NCI-H460 (cell line): ENCODE data around the gene HIC1. TPM values are rescaled to one million over a fixed set of nuclear protein-coding genes. Genes with fewer than 3 reads are reported as not detected.
A peak's percentile ranks its signal among the peaks of the same experiment; 100 is the strongest.

ENCODE experiments used
- DNase-seq: peaks from one replicate; pipeline ENCODE4 v3.0.0-alpha.2; 2016; ENCODE audit warnings: low read depth; ENCODE audit errors: extremely low read depth
- total RNA-seq: library from RNA; depleted of rRNA; stranded (reverse); fragments of >200 nt; shearing (Covaris generic); gene quantifications from 2 replicates; pipeline ENCODE4 v1.2.3, GENCODE V29; 2014

HIC1 gene
- total RNA-seq, 1 experiment from 2014 or later: 0.12 TPM

DNA sequence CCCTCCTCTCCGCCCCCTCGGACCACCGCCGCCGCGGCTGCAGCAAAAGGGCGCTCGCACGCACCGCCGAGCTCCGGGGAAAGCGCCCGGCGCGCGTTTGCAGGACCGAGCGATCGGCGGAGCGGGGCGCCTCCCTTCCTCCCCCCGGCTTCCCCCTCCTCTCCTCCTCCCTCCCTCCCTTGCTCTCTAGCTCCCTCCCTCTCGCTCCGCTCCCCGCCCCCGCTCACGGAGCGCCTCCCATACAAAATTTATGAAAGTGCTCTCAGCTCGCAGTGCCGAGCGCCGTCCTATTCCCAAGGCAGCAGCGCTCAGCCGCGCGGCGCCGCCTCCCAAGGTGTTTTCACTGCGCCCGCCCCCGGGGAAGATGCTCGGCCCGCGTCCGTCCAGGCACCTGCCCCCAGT, 29.7 kb upstream of the HIC1 start, which contains the start of gene RTN4RL1:
TSS of gene RTN4RL1 (minus strand) at position 115 of the 402 bp plus-strand sequence. CDS start 469 bp downstream, outside the sequence.
- peak; percentile 41 for DNase-seq

DNA sequence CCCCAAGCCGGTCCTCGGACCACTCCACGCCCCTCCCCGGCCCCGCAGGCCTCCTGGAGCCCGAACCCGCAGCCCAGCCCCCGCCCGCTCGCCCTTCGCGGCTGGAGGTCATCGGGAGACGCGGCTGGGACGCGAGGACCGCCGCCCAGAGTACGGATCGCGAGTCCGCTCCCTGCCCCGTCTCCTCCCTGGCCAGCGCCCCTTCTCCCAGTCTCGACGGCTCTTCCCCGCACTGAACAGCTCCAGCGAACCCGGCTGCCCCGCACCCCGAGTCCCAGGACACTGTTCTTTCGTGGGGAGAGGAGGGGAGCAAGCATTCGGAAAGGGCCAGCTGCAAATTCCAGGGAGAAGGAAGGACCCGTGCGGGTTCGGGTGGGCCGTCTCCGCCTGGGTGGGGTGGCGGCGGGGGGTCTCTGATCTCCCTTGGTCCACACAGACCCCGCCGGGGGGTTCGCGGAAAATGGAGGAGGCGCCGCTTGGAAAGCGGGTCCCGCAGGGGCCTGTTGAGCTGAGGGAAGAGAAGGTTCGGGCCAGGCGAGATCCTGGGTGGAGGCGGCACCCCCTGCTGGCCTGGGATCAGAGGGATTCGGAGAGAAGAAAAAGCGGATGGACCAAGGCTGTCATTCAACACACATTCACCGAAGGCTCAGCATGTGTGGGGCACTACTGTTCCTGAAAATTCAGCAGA, 29.1 kb upstream of the HIC1 start:
- DNase-seq: peak; percentile 61

DNA sequence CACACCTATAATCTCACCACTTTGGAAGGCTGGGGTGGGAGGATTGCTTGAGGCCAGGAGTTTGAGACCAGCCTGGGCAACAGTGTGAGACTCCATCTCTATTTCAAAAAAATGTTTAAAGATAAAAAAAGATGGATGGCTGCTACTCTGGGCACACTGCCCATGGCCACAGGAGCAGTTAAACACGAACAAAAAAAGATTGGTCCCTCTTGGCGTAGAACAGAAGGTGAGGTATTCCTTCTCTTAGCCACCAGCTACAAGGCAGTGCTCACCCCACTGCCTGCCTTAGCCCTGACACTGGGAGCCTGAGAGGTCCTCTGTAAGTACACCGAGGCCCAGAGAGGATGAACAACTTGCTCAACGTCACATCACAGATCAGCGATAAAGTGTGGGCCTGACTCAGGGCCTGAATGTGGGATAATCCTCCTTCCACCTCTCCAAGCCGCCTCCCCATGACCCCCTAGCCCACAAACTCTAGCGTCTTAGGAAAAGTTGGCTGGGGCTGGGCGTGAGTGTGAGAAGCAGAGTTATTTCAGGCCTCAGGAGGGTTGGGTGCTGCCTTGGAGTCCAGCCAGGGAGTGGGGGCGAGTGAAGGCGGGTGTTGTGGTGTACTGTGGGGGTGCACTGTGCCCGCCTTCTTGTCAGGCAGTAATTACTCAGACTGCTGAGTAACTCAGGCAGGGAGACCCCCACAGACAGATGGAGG, 27.2 kb upstream of the HIC1 start:
- no peak for DNase-seq

DNA sequence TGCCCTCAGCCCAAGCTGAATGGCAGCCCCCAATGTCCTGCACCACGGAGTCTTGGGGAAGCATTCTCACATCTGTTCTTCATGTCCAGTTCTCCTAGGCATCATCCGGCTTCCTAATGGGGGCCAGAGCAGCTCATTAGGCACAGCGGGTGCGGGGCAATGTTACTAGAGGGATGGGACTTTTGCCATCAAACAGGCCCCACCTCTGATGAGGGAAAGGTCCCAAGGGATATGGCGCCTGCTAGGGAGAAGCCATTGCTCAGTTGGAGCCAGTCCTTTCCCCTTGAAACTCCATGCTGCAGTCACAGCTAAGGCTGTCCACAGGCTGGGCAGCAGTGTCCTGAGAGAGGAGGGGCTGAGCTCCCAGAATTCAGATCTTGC, 26.7 kb upstream of the HIC1 start:
- DNase-seq: no peak

DNA sequence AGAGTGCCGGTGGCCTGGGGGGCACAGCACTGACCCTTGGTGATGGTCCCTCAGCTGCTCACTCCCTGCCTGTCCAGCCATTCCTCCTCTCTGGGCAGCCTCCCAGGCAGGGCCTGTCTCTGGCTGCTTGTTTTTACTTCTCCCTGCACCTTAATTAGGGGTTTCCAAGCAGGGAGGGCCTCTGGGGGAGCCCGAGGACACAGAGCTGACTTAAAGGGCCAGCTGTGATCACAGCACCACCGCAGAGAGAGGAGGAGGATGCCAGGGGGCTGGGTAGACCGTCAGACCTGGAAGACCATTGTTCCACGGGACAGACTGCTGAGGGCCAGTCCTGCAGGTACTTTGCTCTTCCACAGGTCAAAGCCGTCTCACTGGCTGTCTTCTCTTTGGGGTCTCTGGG, 26.2 kb upstream of the HIC1 start:
- DNase-seq: no peak

DNA sequence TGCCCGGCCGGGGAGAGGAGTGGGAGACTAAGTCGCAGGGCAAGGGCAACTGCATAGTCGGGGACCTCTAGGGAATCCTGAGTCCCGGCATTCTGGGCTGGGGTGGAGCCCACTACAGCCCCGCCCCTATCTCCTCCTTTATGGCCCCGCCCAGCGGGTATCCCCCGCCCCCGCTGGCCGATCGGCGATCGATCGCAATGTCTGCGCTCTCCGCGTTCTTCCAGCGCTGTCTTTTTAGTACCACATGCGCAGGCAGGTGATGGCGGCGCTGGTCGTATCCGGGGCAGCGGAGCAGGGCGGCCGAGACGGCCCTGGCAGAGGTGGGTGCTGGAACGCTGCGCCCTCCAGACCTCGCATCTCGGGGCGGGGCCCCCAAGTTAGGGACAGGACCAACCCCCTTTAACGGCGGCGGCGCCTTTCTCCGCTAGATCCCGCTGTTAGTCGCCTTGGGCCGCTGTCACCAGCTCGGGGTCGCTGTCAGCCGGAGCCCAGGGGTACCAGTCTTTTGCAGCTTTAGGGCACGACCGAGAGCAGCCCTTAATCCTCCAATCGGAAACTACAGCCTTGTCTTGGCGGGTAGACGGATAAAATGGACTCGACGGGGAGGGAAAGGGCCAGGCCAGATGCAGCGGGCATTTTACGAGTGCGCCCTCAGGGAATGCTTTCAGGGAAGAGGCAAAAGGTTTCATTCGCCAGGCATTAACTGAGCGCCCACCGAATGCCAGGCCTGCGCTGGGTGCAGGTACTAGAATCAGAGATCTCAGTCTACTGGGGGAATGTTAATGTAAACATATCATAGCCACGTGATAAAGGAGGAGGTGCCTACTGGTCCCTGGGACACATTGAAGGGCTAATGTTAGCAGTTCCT, 24.8 kb upstream of the HIC1 start, which contains the start of gene DPH1:
TSS of gene DPH1 (plus strand) at position 243 of the 868 bp plus-strand sequence. CDS start at position 260, 17 bp downstream.
- peak; percentile 85 for DNase-seq

DNA sequence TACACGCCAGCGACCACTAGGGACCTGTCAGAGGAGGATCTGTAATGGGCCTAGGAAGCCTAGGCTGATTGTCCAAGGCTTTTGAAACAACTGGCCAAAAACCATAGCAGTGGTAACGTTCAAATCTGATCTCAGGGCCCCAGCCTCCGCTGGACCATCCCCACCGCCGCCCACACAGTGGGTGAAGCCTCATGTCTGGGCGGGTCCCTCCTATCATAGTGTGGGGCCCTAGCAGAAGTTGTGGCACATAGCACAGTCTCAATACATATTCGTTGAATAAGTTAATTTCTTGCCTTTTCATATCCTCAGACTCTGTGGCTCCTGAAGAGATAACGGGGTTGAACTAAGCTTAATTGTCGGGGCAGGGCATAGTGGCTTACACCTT, 24.1 kb upstream of the HIC1 start:
- DNase-seq: no peak

DNA sequence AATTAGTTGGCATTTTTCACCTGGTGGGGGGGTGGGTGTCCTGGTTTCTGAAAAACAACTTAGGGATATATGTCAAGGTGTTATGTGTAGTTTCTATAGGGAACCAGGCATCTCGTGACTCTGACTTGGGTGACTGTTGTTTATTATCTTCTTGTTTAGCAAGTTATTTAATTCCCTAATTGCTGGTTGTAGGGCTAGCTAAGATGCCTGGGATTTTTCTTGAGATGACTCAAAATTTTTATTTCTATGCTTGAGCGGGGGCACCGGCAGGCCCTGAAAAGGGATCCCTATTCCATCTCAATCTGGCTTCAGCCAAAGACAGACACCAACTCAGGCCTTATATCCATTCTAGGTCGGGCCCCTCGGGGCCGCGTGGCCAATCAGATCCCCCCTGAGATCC, 21.8 kb upstream of the HIC1 start:
- DNase-seq: no peak

DNA sequence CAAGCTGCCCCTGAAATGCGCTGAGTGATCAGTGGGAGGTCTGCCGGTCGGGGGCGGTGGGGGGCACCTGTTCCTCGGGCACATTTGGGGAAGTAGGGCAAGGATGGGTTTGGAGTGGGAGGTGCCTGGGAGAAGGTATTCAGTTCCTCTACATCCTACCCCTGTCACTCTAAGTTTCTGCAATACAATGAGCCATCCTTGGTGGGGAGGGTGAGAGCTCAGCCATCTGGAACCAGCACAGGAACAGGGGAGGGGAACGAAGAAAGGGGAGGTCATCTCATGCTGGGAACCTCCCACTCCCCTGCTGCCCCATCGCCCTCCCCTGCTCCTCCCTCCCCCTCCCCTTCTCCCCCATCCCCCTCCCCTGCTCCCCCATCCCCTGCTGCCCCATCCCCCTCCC, 20.7 kb upstream of the HIC1 start:
- no peak for DNase-seq

DNA sequence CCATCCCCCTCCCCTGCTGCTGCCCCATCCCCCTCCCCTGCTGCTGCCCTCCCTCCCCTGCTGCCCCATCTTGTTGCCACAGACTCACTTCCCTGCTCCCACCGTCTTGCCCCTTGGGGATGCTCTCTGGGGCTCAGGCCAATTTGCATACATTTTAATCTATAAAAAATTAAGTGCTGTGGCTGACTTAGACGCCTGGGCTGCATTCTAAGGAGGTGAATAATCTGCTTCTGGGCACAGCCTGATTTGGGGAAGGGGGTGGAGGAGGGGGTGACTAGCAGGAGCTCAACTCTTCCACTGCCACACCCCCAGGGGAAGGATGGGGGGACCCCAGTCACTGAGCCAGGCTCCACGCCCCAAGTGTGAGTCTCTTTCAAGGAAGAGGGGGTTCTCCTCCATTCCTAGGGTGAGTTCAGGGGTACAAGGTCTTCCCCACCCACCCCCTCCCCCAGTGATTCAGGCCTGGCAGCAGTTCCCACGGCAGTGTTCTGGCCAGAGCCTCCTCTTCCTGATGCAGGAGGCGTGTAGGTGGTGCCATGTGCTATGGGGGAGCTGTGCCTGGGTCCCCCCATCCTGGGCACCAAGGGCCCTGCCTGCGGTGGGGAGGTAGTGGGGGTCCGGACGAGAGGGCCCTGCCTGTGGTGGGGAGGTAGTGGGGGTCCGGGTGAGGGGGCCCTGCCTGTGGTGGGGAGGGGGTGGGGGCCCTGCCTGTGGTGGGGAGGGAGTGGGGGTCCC, 19.9 kb upstream of the HIC1 start:
- no peak for DNase-seq

DNA sequence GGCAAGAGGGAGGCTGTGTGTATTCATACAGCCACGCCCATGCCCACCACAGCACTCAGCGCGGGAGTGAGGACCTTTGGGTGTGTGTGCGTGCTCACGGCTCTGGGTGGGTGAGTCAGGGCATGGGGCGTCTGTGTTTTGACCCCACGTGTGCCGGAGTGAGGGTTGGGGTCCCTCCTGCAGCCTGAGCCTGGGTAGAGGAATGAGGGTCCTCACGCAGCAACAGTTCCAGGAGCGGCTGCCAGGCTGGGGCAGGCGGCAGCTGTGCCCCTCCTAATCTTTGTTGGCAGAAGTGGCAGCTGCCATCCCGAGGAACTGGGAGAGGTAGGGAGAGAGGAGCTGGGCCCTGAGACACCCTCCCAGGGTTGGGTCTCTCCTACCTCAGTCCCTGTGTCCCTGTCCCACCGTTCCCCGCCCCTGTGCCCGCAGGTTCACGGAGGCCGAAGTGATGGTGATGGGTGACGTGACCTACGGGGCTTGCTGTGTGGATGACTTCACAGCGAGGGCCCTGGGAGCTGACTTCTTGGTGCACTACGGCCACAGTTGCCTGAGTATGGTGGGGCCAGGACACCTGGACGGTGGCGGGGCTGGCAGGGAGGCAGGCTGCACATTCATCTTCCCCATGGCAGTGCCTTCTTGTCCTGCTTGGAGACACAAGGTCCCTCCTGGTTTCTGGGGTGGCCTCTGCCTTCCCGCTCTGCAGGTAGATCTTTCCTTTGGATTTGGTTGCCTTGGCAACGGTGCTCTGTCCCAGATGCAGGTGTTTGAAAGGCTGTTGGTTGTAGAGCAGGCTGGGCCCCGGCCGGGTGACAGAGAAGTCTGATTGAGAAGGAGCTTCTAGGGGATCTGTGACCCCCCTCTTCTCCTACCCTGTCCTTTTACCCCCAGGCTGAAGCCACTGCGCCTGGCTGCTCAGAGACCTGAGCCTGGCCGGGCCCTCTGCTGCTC, 19.1 kb upstream of the HIC1 start:
- DNase-seq: no peak

DNA sequence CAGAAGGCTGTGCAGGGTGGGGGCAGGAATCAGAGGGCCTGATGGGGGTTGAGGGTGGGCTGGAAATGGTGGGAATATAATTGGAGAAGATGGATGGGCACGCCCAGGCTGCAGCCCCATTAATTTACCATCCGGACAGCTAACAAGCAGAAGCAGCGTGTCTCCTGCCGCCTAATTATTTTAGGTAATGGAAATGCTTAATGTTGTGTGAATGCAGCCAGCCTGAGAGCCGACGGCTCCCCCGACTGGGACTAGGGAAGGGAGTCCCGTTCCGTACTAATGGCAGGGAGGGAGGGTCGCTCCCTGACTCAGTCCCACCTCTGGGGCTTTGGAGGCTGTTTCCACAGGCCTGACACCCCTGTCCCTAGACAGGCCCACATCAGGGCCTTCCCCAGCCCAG, 17.7 kb upstream of the HIC1 start:
- no peak for DNase-seq

DNA sequence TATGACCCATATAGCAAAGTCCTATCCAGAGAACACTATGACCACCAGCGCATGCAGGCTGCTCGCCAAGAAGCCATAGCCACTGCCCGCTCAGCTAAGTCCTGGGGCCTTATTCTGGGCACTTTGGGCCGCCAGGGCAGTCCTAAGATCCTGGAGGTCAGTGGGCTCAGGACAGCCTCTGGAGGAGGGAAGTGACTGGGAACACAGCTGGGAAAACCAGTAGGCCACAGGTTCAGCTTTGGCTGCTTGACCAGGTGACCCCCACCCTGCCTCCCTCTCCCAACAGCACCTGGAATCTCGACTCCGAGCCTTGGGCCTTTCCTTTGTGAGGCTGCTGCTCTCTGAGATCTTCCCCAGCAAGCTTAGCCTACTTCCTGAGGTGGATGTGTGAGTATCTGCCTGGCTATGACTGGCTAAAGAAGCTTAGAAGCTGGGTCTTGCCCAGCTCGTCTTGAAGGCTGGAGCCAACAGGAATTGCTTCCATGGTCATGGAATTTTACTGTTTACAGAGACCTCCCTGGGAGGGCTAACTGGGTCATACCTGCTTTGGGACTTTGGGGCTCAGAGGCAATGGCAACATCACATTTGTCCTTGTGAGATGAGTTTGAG, 14.6 kb upstream of the HIC1 start:
- no peak for DNase-seq

DNA sequence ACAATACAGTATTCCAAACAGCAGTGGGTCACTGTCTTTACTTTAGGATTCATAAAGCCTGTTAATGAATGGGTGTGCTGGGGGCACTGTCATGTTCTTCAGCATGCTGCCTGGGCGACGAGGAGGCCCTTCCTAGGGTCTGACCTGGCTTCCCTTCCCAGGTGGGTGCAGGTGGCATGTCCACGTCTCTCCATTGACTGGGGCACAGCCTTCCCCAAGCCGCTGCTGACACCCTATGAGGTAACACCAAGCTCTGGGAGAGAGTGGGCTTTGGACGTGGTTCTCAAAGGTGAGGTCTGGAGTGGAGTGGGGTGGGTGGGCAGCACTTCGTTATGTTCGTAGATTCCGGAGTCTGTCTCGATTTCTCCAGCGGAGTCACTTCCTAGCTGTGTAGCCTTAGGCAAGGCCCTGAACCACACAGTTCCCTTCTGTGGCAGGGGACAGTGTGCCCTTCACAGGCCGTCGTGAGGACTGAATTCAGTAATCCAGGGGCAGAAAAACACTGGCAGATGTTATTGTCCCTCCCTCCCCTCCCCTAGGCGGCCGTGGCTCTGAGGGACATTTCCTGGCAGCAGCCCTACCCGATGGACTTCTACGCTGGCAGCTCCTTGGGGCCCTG, 13.9 kb upstream of the HIC1 start:
- no peak for DNase-seq

DNA sequence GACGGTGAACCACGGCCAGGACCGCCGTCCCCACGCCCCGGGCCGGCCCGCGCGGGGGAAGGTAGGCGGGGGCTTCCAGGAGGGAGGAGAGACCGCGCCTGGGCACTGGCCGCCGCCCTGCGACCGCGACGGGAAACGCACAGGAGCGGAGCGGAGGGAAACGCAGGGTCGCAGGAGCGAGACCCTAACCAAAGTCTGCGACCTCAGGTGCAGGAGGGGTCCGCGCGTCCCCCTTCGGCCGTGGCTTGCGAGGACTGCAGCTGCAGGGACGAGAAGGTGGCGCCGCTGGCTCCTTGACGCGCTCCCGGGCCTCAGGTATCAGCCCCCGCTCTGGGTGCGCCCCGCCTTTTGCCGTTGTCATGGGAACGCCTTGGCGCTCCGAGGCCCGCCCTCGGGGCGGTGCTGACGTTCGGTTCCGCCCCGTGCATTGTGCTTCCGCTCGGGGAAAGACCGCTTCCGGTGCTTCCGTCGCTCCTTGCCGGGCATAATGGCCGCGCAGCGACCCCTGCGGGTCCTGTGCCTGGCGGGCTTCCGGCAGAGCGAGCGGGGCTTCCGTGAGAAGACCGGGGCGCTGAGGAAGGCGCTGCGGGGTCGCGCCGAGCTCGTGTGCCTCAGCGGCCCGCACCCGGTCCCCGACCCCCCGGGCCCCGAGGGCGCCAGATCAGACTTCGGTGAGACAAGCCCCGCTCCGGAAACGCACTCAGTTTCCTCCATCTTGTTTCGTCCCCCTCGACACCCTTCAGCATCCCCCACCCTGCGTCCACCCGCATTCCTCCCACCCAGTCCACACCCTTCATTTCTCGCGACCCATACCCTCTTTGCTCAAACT, 13.1 kb upstream of the HIC1 start, which contains the start of gene OVCA2:
TSS of gene OVCA2 (plus strand) at position 462 of the 829 bp plus-strand sequence. CDS start at position 488, 26 bp downstream.
- DNase-seq: peak; percentile 94

DNA sequence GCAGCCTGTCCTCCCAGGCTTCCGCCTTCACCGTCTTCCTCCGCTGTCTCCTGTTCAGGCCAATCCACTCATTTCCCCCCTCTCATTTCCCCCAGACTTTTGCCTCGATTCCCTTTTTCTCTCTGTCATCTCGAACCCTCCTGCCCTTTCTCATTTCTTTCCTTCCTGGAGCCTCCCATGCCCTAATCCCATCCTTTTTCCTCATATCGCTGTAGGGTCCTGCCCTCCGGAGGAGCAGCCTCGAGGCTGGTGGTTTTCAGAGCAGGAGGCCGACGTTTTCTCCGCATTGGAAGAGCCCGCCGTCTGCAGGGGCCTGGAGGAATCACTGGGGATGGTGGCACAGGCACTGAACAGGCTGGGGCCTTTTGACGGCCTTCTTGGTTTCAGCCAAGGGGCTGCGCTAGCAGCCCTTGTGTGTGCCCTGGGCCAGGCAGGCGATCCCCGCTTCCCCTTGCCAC, 12.5 kb upstream of the HIC1 start:
- no peak for DNase-seq

DNA sequence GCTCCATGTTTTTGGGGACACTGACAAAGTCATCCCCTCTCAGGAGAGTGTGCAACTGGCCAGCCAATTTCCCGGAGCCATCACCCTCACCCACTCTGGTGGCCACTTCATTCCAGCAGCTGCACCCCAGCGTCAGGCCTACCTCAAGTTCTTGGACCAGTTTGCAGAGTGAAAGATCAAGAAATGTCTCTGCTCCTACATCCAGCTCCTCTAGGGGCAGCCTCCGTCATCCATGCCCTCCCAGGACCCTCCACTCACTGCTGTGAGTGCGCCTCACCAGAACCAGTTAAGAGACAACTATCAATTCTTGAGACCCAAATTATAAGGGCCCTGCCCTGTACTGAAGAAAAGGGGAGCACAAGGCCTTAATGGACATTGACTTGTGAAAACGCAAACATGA, 12.0 kb upstream of the HIC1 start:
- no peak for DNase-seq
